Endodermal cell (in vitro differentiated cells): ENCODE data around the gene NDST1. TPM values are rescaled to one million over a fixed set of nuclear protein-coding genes. Genes with fewer than 3 reads are reported as not detected.
A peak's percentile ranks its signal among the peaks of the same experiment; 100 is the strongest.

Source experiments
- DNase-seq: peaks from one replicate; pipeline ENCODE4 v3.0.0-alpha.2; 2017
- H3K27ac ChIP-seq: 2 replicates; pipeline ENCODE4 v1.5.1; 2013; ENCODE audit warnings: mild to moderate bottlenecking, low read depth, low read length, moderate library complexity
- H3K27me3 ChIP-seq: 2 replicates; pipeline ENCODE4 v1.6.1; 2013; ENCODE audit warnings: mild to moderate bottlenecking, low read length, moderate library complexity; ENCODE audit not compliant: insufficient read depth, control insufficient read depth, poor library complexity, severe bottlenecking
- H3K36me3 ChIP-seq: 2 replicates; pipeline ENCODE4 v1.7.0; 2013; ENCODE audit warnings: mild to moderate bottlenecking, low read length, moderate library complexity; ENCODE audit not compliant: control insufficient read depth, insufficient read depth
- H3K4me1 ChIP-seq: one replicate; pipeline ENCODE4 v1.7.0; 2013; ENCODE audit warnings: low read length; ENCODE audit not compliant: control insufficient read depth, insufficient read depth
- H3K4me3 ChIP-seq: 2 replicates; pipeline ENCODE4 v1.5.1; 2013; ENCODE audit warnings: mild to moderate bottlenecking, low read length, moderate library complexity
- H3K9ac ChIP-seq: 2 replicates; pipeline ENCODE4 v1.6.1; 2013; ENCODE audit warnings: mild to moderate bottlenecking, low read length, moderate library complexity; ENCODE audit not compliant: poor library complexity, severe bottlenecking; ENCODE audit errors: extremely low read depth
- H3K9me3 ChIP-seq: 2 replicates; pipeline ENCODE4 v1.6.1; 2013; ENCODE audit warnings: mild to moderate bottlenecking, low read length, moderate library complexity; ENCODE audit not compliant: control insufficient read depth
- H3K27ac Mint-ChIP-seq: 2 replicates; pipeline ENCODE4 v1.8.0; 2020; ENCODE audit warnings: mixed read lengths
- H3K27me3 Mint-ChIP-seq: 2 replicates; pipeline ENCODE4 v1.8.0; 2021; ENCODE audit warnings: mild to moderate bottlenecking, mixed read lengths; ENCODE audit not compliant: insufficient read depth
- H3K36me3 Mint-ChIP-seq: 2 replicates; pipeline ENCODE4 v1.8.0; 2020; ENCODE audit warnings: low read depth, mixed read lengths
- H3K4me1 Mint-ChIP-seq: 2 replicates; pipeline ENCODE4 v1.8.0; 2020; ENCODE audit warnings: mixed read lengths
- H3K4me3 Mint-ChIP-seq: 2 replicates; pipeline ENCODE4 v1.8.0; 2020; ENCODE audit warnings: mild to moderate bottlenecking, moderate library complexity, mixed read lengths
- H3K9me3 Mint-ChIP-seq: 2 replicates; pipeline ENCODE4 v1.8.0; 2020; ENCODE audit warnings: mild to moderate bottlenecking, mixed read lengths
- CTCF ChIP-seq: fragments of 200-600 bp; sonication (generic); conservative IDR thresholded peaks from 2 replicates; pipeline ENCODE4 v1.5.0; 2021; ENCODE audit warnings: antibody characterized with exemption, mild to moderate bottlenecking
- WGBS, 2 experiments: methylation state at CpG; one replicate each; pipeline versions ENCODE4 v1.1.5 to v1.1.7; 2013; ENCODE audit warnings: missing lambda C conversion rate in 2 of 2, mixed read lengths in 1 of 2; ENCODE audit not compliant: insufficient coverage in 1 of 2, insufficient read length in 1 of 2; 5-methylcytosine and 5-hydroxymethylcytosine counted together
- total RNA-seq, 2 donors: library from RNA; stranded (reverse); fragmentation: NEBNext Ultra II Directional in 1 of 2; extraction: Animal tissue kit (Norgen Biotek cat#: 25700) in 1 of 2; gene quantifications; 2 replicates in 1 of 2; 3 replicates in 1 of 2; pipeline ENCODE4 v1.2.1, GENCODE V29; 2021

NDST1 gene
- total RNA-seq, 2 donors from 2014 or later, result 53.3 to 71.7 TPM

GRCh38 chr5:150508828-150509227 is 897 bp downstream of the NDST1 start:
- no peak for DNase-seq
- TF ChIP-seq CTCF, result no peak
- Histone ChIP-seq H3K9ac (no peak overlapping the region), H3K36me3 (no peaks in the 10 kb centered on the region), H3K4me3 (no peak overlapping the region), H3K9me3 (no peaks in the 10 kb centered on the region), H3K27me3 (no peaks in the 10 kb centered on the region), H3K27ac (peak overlapping the region; percentile 24), H3K4me1 (peaks cover 19% of the 10 kb centered on the region)
- no peaks in the 10 kb centered on the region for H3K27me3 Mint-ChIP-seq
- peaks cover 56% of the 10 kb centered on the region for H3K4me1 Mint-ChIP-seq
- peak overlapping the region; percentile 72 for H3K27ac Mint-ChIP-seq
- WGBS, 2 experiments, result 83 to 94% methylated on average over 2 to 4 of the region's 4 CpGs
- H3K36me3 Mint-ChIP-seq, result no peaks in the 10 kb centered on the region
- no peak overlapping the region for H3K4me3 Mint-ChIP-seq
- H3K9me3 Mint-ChIP-seq, result no peaks in the 10 kb centered on the region

- no peak for TF ChIP-seq CTCF
- Histone ChIP-seq H3K27ac (no peak overlapping the region), H3K9ac (no peak overlapping the region), H3K27me3 (no peaks in the 10 kb centered on the region), H3K4me3 (no peak overlapping the region), H3K36me3 (no peaks in the 10 kb centered on the region), H3K4me1 (peaks cover 23% of the 10 kb centered on the region), H3K9me3 (no peaks in the 10 kb centered on the region)
- no peaks in the 10 kb centered on the region for H3K9me3 Mint-ChIP-seq
- WGBS, 2 experiments, result 89 to 100% methylated on average over 6 to 7 of the region's 7 CpGs
- H3K4me1 Mint-ChIP-seq, result peaks cover 56% of the 10 kb centered on the region
- H3K27me3 Mint-ChIP-seq, result no peaks in the 10 kb centered on the region
- H3K36me3 Mint-ChIP-seq, result no peaks in the 10 kb centered on the region
- H3K27ac Mint-ChIP-seq, result peak overlapping the region; percentile 44
- DNase-seq, result no peak
- no peak overlapping the region for H3K4me3 Mint-ChIP-seq
Measured at GRCh38 chr5:150509992-150510391, 2.1 kb downstream of the NDST1 start.

GRCh38 chr5:150510460-150511263 is 2.7 kb downstream of the NDST1 start:
- H3K4me1 ChIP-seq, result peaks cover 29% of the 10 kb centered on the region
- H3K4me1 Mint-ChIP-seq, result peaks cover 58% of the 10 kb centered on the region

More at GRCh38 chr5:150510460-150511263, 2.7 kb downstream of the NDST1 start:
- 80 to 82% methylated on average over 8 to 12 of the region's 12 CpGs for WGBS, 2 experiments
- H3K9ac ChIP-seq, result no peak overlapping the region
- no peak overlapping the region for H3K27ac ChIP-seq
- H3K36me3 Mint-ChIP-seq, result no peaks in the 10 kb centered on the region
- peak overlapping the region; percentile 44 for H3K27ac Mint-ChIP-seq
- H3K27me3 ChIP-seq, result no peaks in the 10 kb centered on the region
- no peaks in the 10 kb centered on the region for H3K9me3 ChIP-seq
- H3K27me3 Mint-ChIP-seq, result no peaks in the 10 kb centered on the region
- H3K36me3 ChIP-seq, result no peaks in the 10 kb centered on the region
- no peak for DNase-seq
- no peak for TF ChIP-seq CTCF
- H3K4me3 ChIP-seq, result no peak overlapping the region
- H3K4me3 Mint-ChIP-seq, result no peak overlapping the region
- H3K9me3 Mint-ChIP-seq, result no peaks in the 10 kb centered on the region
